ENCODE measurements around the gene UBR2.

Gene UBR2

GRCh38 chr6:42563697-42564505, at the start of gene UBR2:
Gene UBR2, plus strand, starts transcription at chr6:42564029. Its CDS starts 291 bp downstream, at chr6:42564320.
- FAIRE-seq: peak; percentile 96

- FAIRE-seq: no peak
Observed at GRCh38 chr6:42514745-42515144, 49.1 kb upstream of the UBR2 start.

GRCh38 chr6:42519779-42520178, 44.0 kb upstream of the UBR2 start:
- no peak for FAIRE-seq

- no peak for FAIRE-seq
Observed at GRCh38 chr6:42520786-42521607, 42.8 kb upstream of the UBR2 start.

- no peak for FAIRE-seq
Observed at GRCh38 chr6:42522036-42522435, 41.8 kb upstream of the UBR2 start.

- FAIRE-seq: peak; percentile 29
Observed at GRCh38 chr6:42522942-42523814, 40.7 kb upstream of the UBR2 start.

GRCh38 chr6:42525206-42525605, 38.6 kb upstream of the UBR2 start:
- FAIRE-seq: no peak

GRCh38 chr6:42526616-42527015, 37.2 kb upstream of the UBR2 start:
- no peak for FAIRE-seq

GRCh38 chr6:42527204-42527603, 36.6 kb upstream of the UBR2 start:
- no peak for FAIRE-seq

GRCh38 chr6:42530296-42530695, 33.5 kb upstream of the UBR2 start:
- no peak for FAIRE-seq

GRCh38 chr6:42530751-42531150, 33.1 kb upstream of the UBR2 start:
- FAIRE-seq: no peak

GRCh38 chr6:42532038-42532669, 31.7 kb upstream of the UBR2 start:
- FAIRE-seq: peak; percentile 89

GRCh38 chr6:42533794-42534193, 30.0 kb upstream of the UBR2 start:
- no peak for FAIRE-seq

GRCh38 chr6:42537536-42537935, 26.3 kb upstream of the UBR2 start:
- no peak for FAIRE-seq

- no peak for FAIRE-seq
Observed at GRCh38 chr6:42539135-42539534, 24.7 kb upstream of the UBR2 start.

- FAIRE-seq: no peak
Observed at GRCh38 chr6:42545226-42545773, 18.5 kb upstream of the UBR2 start.

GRCh38 chr6:42547407-42548329, 16.2 kb upstream of the UBR2 start:
- FAIRE-seq: no peak

GRCh38 chr6:42550277-42550676, 13.6 kb upstream of the UBR2 start:
- FAIRE-seq: no peak

GRCh38 chr6:42551217-42551616, 12.6 kb upstream of the UBR2 start:
- FAIRE-seq: no peak

- no peak for FAIRE-seq
Observed at GRCh38 chr6:42552380-42552779, 11.4 kb upstream of the UBR2 start.
